NCI-H2029 treated with DMSO at 0.1 percent for 48 hours (cell line): ENCODE measurements around the gene SORCS2.

Experiments
- DNase-seq: peaks from one replicate; lab custom pipeline; 2025; lab: John Stamatoyannopoulos, UW

Gene SORCS2

GRCh38 chr4:7618361-7618760 lies 426.0 kb downstream of the SORCS2 start:
- no peak for DNase-seq

GRCh38 chr4:7620086-7620813 lies 427.9 kb downstream of the SORCS2 start:
- no peak for DNase-seq

GRCh38 chr4:7620814-7621176 lies 428.5 kb downstream of the SORCS2 start:
- DNase-seq, result no peak

GRCh38 chr4:7621252-7622035 lies 429.1 kb downstream of the SORCS2 start:
- DNase-seq, result no peak

- no peak for DNase-seq
Measured at GRCh38 chr4:7622371-7622770, 430.0 kb downstream of the SORCS2 start.

GRCh38 chr4:7623468-7623867 lies 431.1 kb downstream of the SORCS2 start:
- no peak for DNase-seq

- DNase-seq, result peak; percentile 78
Measured at GRCh38 chr4:7624396-7624980, 432.1 kb downstream of the SORCS2 start.

GRCh38 chr4:7625071-7625470 lies 432.7 kb downstream of the SORCS2 start:
- DNase-seq, result peak; percentile 78

GRCh38 chr4:7626531-7626930 lies 434.2 kb downstream of the SORCS2 start:
- no peak for DNase-seq

- no peak for DNase-seq
Measured at GRCh38 chr4:7627251-7628250, 435.2 kb downstream of the SORCS2 start.

GRCh38 chr4:7628432-7628831 lies 436.1 kb downstream of the SORCS2 start:
- DNase-seq, result no peak

GRCh38 chr4:7629501-7630254 lies 437.3 kb downstream of the SORCS2 start:
- no peak for DNase-seq

GRCh38 chr4:7630568-7631287 lies 438.4 kb downstream of the SORCS2 start:
- no peak for DNase-seq

- DNase-seq, result no peak
Measured at GRCh38 chr4:7631288-7632014, 439.1 kb downstream of the SORCS2 start.

- DNase-seq, result no peak
Measured at GRCh38 chr4:7632341-7632740, 440.0 kb downstream of the SORCS2 start.

- DNase-seq, result no peak
Measured at GRCh38 chr4:7632971-7633370, 440.6 kb downstream of the SORCS2 start.

GRCh38 chr4:7634661-7635251 lies 442.4 kb downstream of the SORCS2 start:
- DNase-seq, result no peak

- peak; percentile 29 for DNase-seq
Measured at GRCh38 chr4:7635445-7636239, 443.3 kb downstream of the SORCS2 start.

- no peak for DNase-seq
Measured at GRCh38 chr4:7636240-7636508, 443.8 kb downstream of the SORCS2 start.
